Neural cell (in vitro differentiated cells): ENCODE data around the gene HOXC5. TPM values are rescaled to one million over a fixed set of nuclear protein-coding genes. Genes with fewer than 3 reads are reported as not detected.

Source experiments
- H2AFZ ChIP-seq: fragments of 200-600, 300-800 bp; sonication (generic), shearing (Covaris generic); 2 replicates; pipeline ENCODE4 v1.6.0; 2014; ENCODE audit warnings: low read depth, mild to moderate bottlenecking, antibody characterized with exemption, low read length, moderate library complexity
- H3F3A ChIP-seq: fragments of 200-600 bp; shearing (Covaris generic); 2 replicates; pipeline ENCODE4 v1.6.1; 2016; ENCODE audit warnings: mild to moderate bottlenecking, moderate library complexity, mixed read lengths, antibody characterized with exemption, low read length; ENCODE audit not compliant: insufficient read depth, poor library complexity, severe bottlenecking
- H3K27ac ChIP-seq: fragments of 200-600, 300-800 bp; sonication (generic), shearing (Covaris generic); 2 replicates; pipeline ENCODE4 v1.5.1; 2014; ENCODE audit warnings: mild to moderate bottlenecking, low read length, moderate library complexity
- H3K27me3 ChIP-seq: fragments of 300-800, 200-600 bp; sonication (generic), shearing (Covaris generic); 2 replicates; pipeline ENCODE4 v1.6.0; 2014; ENCODE audit warnings: mild to moderate bottlenecking, low read depth, low read length, moderate library complexity; ENCODE audit not compliant: insufficient read depth
- H3K36me3 ChIP-seq: fragments of 300-800, 200-600 bp; sonication (generic), shearing (Covaris generic); 2 replicates; pipeline ENCODE4 v1.5.1; 2014; ENCODE audit warnings: mild to moderate bottlenecking, antibody characterized with exemption, low read length, moderate library complexity; ENCODE audit not compliant: insufficient read depth
- H3K4me2 ChIP-seq: fragments of 300-800, 200-600 bp; sonication (generic), shearing (Covaris generic); 2 replicates; pipeline ENCODE4 v1.6.0; 2014; ENCODE audit warnings: mild to moderate bottlenecking, low read length
- H3K4me3 ChIP-seq: fragments of 300-800, 200-600 bp; sonication (generic), shearing (Covaris generic); 2 replicates; pipeline ENCODE4 v1.5.1; 2014; ENCODE audit warnings: mild to moderate bottlenecking, low read length, moderate library complexity
- H3K79me2 ChIP-seq: fragments of 200-600 bp; shearing (Covaris generic); replicated peaks from 2 replicates; pipeline ENCODE4 v1.6.0; 2014; ENCODE audit warnings: mild to moderate bottlenecking, low read length, moderate library complexity; ENCODE audit not compliant: insufficient read depth
- H3K9ac ChIP-seq: fragments of 300-800, 200-600 bp; sonication (generic), shearing (Covaris generic); 2 replicates; pipeline ENCODE4 v1.6.1; 2016; ENCODE audit warnings: mild to moderate bottlenecking, low read length, mixed read lengths
- H3K9me2 ChIP-seq: fragments of 200-600 bp; shearing (Covaris generic); 2 replicates; pipeline ENCODE4 v1.6.1; 2016; ENCODE audit warnings: mild to moderate bottlenecking, low read length, mixed read lengths; ENCODE audit not compliant: insufficient read depth
- H3K9me3 ChIP-seq: fragments of 200-600, 300-800 bp; sonication (generic), shearing (Covaris generic); 2 replicates; pipeline ENCODE4 v1.6.1; 2016; ENCODE audit warnings: mild to moderate bottlenecking, mixed run types, low read length, moderate library complexity, mixed read lengths
- H4K20me1 ChIP-seq: fragments of 200-600 bp; shearing (Covaris generic); 2 replicates; pipeline ENCODE4 v1.6.1; 2016; ENCODE audit warnings: mild to moderate bottlenecking, mixed run types; ENCODE audit not compliant: insufficient read depth
- CTCF ChIP-seq: fragments of 450-650 bp; IDR thresholded peaks from 2 replicates; pipeline ENCODE4 v1.5.1; 2014; ENCODE audit warnings: antibody characterized with exemption, mild to moderate bottlenecking, moderate library complexity; ENCODE audit not compliant: poor library complexity, severe bottlenecking
- EP300 ChIP-seq: fragments of 450-650 bp; conservative IDR thresholded peaks from 2 replicates; pipeline ENCODE4 v1.6.1; 2014; ENCODE audit warnings: antibody characterized with exemption, mild to moderate bottlenecking, moderate library complexity; ENCODE audit not compliant: poor library complexity, severe bottlenecking
- EZH2 ChIP-seq: fragments of 200-600, 300-800 bp; shearing (Covaris generic), sonication (generic); IDR thresholded peaks from 2 replicates; pipeline ENCODE4 v1.6.1; 2014; ENCODE audit warnings: antibody characterized with exemption, low read length, borderline replicate concordance, mild to moderate bottlenecking; ENCODE audit not compliant: insufficient read depth, poor library complexity, severe bottlenecking
- MXI1 ChIP-seq: fragments of 450-650 bp; conservative IDR thresholded peaks from 2 replicates; pipeline ENCODE4 v1.6.1; 2014; ENCODE audit warnings: antibody characterized with exemption, mild to moderate bottlenecking; ENCODE audit not compliant: poor library complexity, severe bottlenecking
- POLR2AphosphoS5 ChIP-seq: IDR thresholded peaks from 2 replicates; pipeline ENCODE4 v1.6.1; 2012
- RAD21 ChIP-seq: fragments of 450-650 bp; conservative IDR thresholded peaks from 2 replicates; pipeline ENCODE4 v1.6.1; 2014; ENCODE audit warnings: antibody characterized with exemption, mild to moderate bottlenecking, moderate library complexity
- REST ChIP-seq: IDR thresholded peaks from 2 replicates; pipeline ENCODE4 v1.6.1; 2012; ENCODE audit warnings: borderline replicate concordance
- SMC3 ChIP-seq: fragments of 450-650 bp; conservative IDR thresholded peaks from 2 replicates; pipeline ENCODE4 v1.6.1; 2014; ENCODE audit warnings: antibody characterized with exemption, mild to moderate bottlenecking, moderate library complexity; ENCODE audit not compliant: poor library complexity
- TAF1 ChIP-seq: IDR thresholded peaks from 2 replicates; pipeline ENCODE4 v1.6.1; 2012; ENCODE audit warnings: low read depth
- polyA plus RNA-seq: library from polyadenylated mRNA; depleted of rRNA; stranded (reverse); fragments of >200 nt; gene quantifications from 2 replicates; pipeline ENCODE4 v1.2.3, GENCODE V29; 2014

HOXC5 gene
- polyA plus RNA-seq, 1 donor from 2014 or later = not detected

DNA sequence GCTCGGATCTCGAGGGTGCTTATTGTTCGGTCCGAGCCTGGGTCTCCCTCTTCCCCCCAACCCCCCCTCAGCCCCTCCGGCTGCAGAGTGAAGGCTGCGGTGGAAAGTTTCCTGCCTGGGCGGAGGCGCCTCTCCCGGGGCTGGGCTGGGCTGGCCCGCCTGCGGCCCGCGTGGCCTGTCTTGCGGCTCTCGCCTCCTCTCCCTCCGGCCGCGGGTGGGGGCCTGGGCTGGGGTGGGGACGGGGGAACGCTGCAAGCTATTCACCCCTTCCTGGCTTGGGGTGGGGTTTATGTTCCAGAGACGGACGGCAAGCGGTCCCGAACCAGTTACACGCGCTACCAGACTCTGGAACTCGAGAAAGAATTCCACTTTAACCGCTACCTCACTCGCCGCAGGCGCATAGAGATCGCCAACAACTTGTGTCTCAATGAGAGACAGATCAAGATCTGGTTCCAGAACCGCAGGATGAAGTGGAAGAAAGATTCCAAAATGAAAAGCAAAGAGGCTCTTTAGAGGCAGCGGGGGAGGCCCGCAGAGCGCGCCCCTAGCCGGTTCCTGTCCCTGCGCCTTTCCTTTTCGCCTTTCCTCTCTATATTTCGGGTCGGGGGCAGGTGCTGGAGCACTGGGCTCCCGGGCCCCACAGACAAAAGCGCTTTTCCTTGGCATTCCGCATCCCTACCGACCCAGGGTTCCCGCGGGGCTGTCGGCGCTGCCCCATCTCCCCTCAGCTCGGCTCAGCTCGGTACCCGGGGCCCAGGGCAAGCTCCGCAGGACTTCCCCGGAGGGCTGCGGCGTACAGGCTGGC, 1.3 kb downstream of the HOXC5 start:
- H3K9me2 ChIP-seq = no peaks in the 10 kb centered on the region
- H3F3A ChIP-seq = no peaks in the 10 kb centered on the region
- no peak overlapping the region for H3K4me3 ChIP-seq
- no peak for TF ChIP-seq CTCF
- TF ChIP-seq EZH2 = peak; percentile 16
- H3K9me3 ChIP-seq = no peaks in the 10 kb centered on the region
- no peak overlapping the region for H3K27ac ChIP-seq
- H3K36me3 ChIP-seq = no peaks in the 10 kb centered on the region
- no peaks in the 10 kb centered on the region for H4K20me1 ChIP-seq
- no peaks in the 10 kb centered on the region for H3K79me2 ChIP-seq
- H3K9ac ChIP-seq = no peak overlapping the region
- peaks cover 99% of the 10 kb centered on the region for H3K27me3 ChIP-seq
- H2AFZ ChIP-seq = no peak overlapping the region
- no peak overlapping the region for H3K4me2 ChIP-seq

DNA sequence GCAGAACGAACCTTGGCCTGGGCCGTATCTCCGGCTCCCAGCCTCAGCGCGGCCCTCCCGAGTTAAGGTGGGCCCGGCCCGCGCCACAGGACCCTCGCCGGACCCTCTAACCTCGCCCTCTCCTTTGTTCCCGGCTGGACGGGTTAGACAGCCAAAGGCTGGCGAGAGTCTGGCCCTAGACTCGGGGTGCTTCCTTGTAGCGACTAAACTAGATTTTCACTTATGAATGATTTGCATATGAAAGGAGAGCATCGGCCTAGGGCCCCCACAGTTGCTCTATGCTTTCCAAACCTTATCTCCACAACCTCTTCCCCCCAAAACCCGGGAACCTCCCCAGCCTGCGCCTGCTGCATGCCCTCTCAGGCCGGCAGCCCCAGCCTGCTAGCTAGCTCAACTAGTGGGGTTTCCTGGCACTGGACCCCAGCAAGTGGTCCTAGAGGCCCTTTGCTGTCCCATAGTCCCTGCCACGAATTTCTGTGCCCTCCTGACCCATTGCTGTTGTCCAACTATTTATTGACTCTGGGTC, 2.0 kb downstream of the HOXC5 start:
- Histone ChIP-seq H3K36me3 (no peaks in the 10 kb centered on the region), H3K9me3 (no peaks in the 10 kb centered on the region), H3K27me3 (peaks cover 100% of the 10 kb centered on the region), H3K4me2 (no peak overlapping the region), H3K9me2 (no peaks in the 10 kb centered on the region), H4K20me1 (no peaks in the 10 kb centered on the region), H3K4me3 (no peak overlapping the region), H3K27ac (no peak overlapping the region), H2AFZ (no peak overlapping the region), H3F3A (no peaks in the 10 kb centered on the region), H3K79me2 (no peaks in the 10 kb centered on the region), H3K9ac (no peak overlapping the region)
- TF ChIP-seq TAF1 = no peak
- TF ChIP-seq REST = no peak
- no peak for TF ChIP-seq SMC3
- no peak for TF ChIP-seq EZH2
- TF ChIP-seq EP300 = no peak
- TF ChIP-seq RAD21 = no peak
- no peak for TF ChIP-seq MXI1
- TF ChIP-seq CTCF = no peak
- no peak for TF ChIP-seq POLR2AphosphoS5
